H9 (cell line): ENCODE data around the gene TRPM3. TPM values are rescaled to one million over a fixed set of nuclear protein-coding genes. Genes with fewer than 3 reads are reported as not detected.

ENCODE experiments used
- DNase-seq: peaks from one replicate; pipeline ENCODE4 v3.0.0-alpha.2; 2017
- H2AFZ ChIP-seq: one replicate; pipeline ENCODE4 v1.6.1; 2013; ENCODE audit warnings: mild to moderate bottlenecking, low read length, control low read depth, moderate library complexity
- H2AK5ac ChIP-seq: 2 replicates; pipeline ENCODE4 v1.6.1; 2013; ENCODE audit warnings: low read length, control low read depth, mixed read lengths; ENCODE audit not compliant: insufficient read length
- H2BK120ac ChIP-seq: one replicate; pipeline ENCODE4 v1.6.1; 2013; ENCODE audit warnings: low read depth, mild to moderate bottlenecking, low read length, control low read depth, inconsistent platforms; ENCODE audit not compliant: poor library complexity, severe bottlenecking
- H2BK12ac ChIP-seq: 2 replicates; pipeline ENCODE4 v1.6.1; 2013; ENCODE audit warnings: low read length, control low read depth, mixed read lengths, low read depth; ENCODE audit not compliant: insufficient read length
- H2BK15ac ChIP-seq: 2 replicates; pipeline ENCODE4 v1.6.1; 2013; ENCODE audit warnings: low read depth, low read length, control low read depth
- H2BK20ac ChIP-seq: one replicate; pipeline ENCODE4 v1.6.1; 2013; ENCODE audit warnings: low read depth, mild to moderate bottlenecking, low read length, control low read depth, inconsistent platforms; ENCODE audit not compliant: poor library complexity, severe bottlenecking
- H2BK5ac ChIP-seq: 2 replicates; pipeline ENCODE4 v1.6.1; 2013; ENCODE audit warnings: low read length, control low read depth, mixed read lengths; ENCODE audit not compliant: insufficient read length
- H3K14ac ChIP-seq: 2 replicates; pipeline ENCODE4 v1.6.1; 2013; ENCODE audit warnings: low read length, control low read depth; ENCODE audit not compliant: insufficient read depth
- H3K18ac ChIP-seq: 2 replicates; pipeline ENCODE4 v1.6.1; 2013; ENCODE audit warnings: low read depth, mild to moderate bottlenecking, mixed read lengths, low read length, control low read depth; ENCODE audit not compliant: insufficient read length
- H3K23ac ChIP-seq: 2 replicates; pipeline ENCODE4 v1.6.1; 2013; ENCODE audit warnings: low read length, control low read depth, mixed read lengths, low read depth; ENCODE audit not compliant: insufficient read length
- H3K23me2 ChIP-seq: 2 replicates; pipeline ENCODE4 v1.6.1; 2013; ENCODE audit warnings: low read depth, mild to moderate bottlenecking, mixed read lengths, low read length, control low read depth; ENCODE audit not compliant: insufficient read length, poor library complexity, severe bottlenecking
- H3K27ac ChIP-seq: 2 replicates; pipeline ENCODE4 v1.5.1; 2013; ENCODE audit warnings: low read length, control low read depth, mixed read lengths, low read depth; ENCODE audit not compliant: insufficient read length
- H3K27me3 ChIP-seq: 2 replicates; pipeline ENCODE4 v1.6.1; 2013; ENCODE audit warnings: low read length, control low read depth, inconsistent platforms; ENCODE audit not compliant: insufficient read depth
- H3K4ac ChIP-seq: 2 replicates; pipeline ENCODE4 v1.6.1; 2013; ENCODE audit warnings: low read depth, mild to moderate bottlenecking, control low read depth, inconsistent platforms, low read length, moderate library complexity
- H3K4me1 ChIP-seq: 2 replicates; pipeline ENCODE4 v1.6.1; 2013; ENCODE audit warnings: low read length, control low read depth, inconsistent platforms; ENCODE audit not compliant: insufficient read depth
- H3K4me2 ChIP-seq: 2 replicates; pipeline ENCODE4 v1.6.1; 2013; ENCODE audit warnings: low read length, control low read depth, mixed read lengths; ENCODE audit not compliant: insufficient read length, insufficient read depth
- H3K56ac ChIP-seq: 2 replicates; pipeline ENCODE4 v1.6.1; 2013; ENCODE audit warnings: low read depth, mild to moderate bottlenecking, mixed read lengths, low read length, control low read depth; ENCODE audit not compliant: insufficient read length
- H3K79me1 ChIP-seq: 2 replicates; pipeline ENCODE4 v1.6.1; 2013; ENCODE audit warnings: low read depth, mild to moderate bottlenecking, moderate library complexity, low read length, control low read depth, inconsistent platforms; ENCODE audit not compliant: insufficient read depth, poor library complexity, severe bottlenecking
- H3K79me2 ChIP-seq: 2 replicates; pipeline ENCODE4 v1.6.1; 2013; ENCODE audit warnings: low read length, control low read depth, inconsistent platforms; ENCODE audit not compliant: insufficient read depth
- H3K9ac ChIP-seq: 2 replicates; pipeline ENCODE4 v1.6.1; 2013; ENCODE audit warnings: low read length, control low read depth, mixed read lengths; ENCODE audit not compliant: insufficient read length; ENCODE audit errors: extremely low read depth
- H3K9me3 ChIP-seq: one replicate; pipeline ENCODE4 v1.6.1; 2013; ENCODE audit warnings: low read depth, low read length, inconsistent platforms; ENCODE audit not compliant: control insufficient read depth
- H3T11ph ChIP-seq: one replicate; pipeline ENCODE4 v1.6.1; 2013; ENCODE audit warnings: mild to moderate bottlenecking, low read length, control low read depth, inconsistent platforms
- H4K20me1 ChIP-seq: one replicate; pipeline ENCODE4 v1.6.1; 2013; ENCODE audit not compliant: control insufficient read depth, insufficient read length, insufficient read depth
- H4K5ac ChIP-seq: 2 replicates; pipeline ENCODE4 v1.6.1; 2013; ENCODE audit warnings: low read depth, mild to moderate bottlenecking, mixed read lengths, low read length, control low read depth; ENCODE audit not compliant: insufficient read length
- H4K8ac ChIP-seq: replicated peaks from 2 replicates; pipeline ENCODE4 v1.6.1; 2013; ENCODE audit warnings: low read length, control low read depth, mixed read lengths, low read depth; ENCODE audit not compliant: insufficient read length
- H4K91ac ChIP-seq: 2 replicates; pipeline ENCODE4 v1.6.1; 2013; ENCODE audit warnings: low read depth, mild to moderate bottlenecking, moderate library complexity, mixed read lengths, low read length, control low read depth; ENCODE audit not compliant: insufficient read length
- H3K27ac Mint-ChIP-seq, 3 experiments: 2 replicates in 2 of 3; 3 replicates in 1 of 3; pipeline ENCODE4 v1.8.0; 2020 to 2021; ENCODE audit warnings: mixed read lengths in 3 of 3, mild to moderate bottlenecking in 1 of 3, moderate library complexity in 1 of 3
- H3K27me3 Mint-ChIP-seq: 2 replicates; pipeline ENCODE4 v1.8.0; 2021; ENCODE audit warnings: low read depth, mild to moderate bottlenecking, moderate library complexity, mixed read lengths
- H3K36me3 Mint-ChIP-seq, 3 experiments: 2 replicates in 2 of 3; 3 replicates in 1 of 3; pipeline ENCODE4 v1.8.0; 2020 to 2021; ENCODE audit warnings: low read depth in 3 of 3, mixed read lengths in 3 of 3; ENCODE audit not compliant: insufficient read depth in 1 of 3
- H3K4me1 Mint-ChIP-seq, 2 experiments: 2 replicates each; pipeline ENCODE4 v1.8.0; 2020; ENCODE audit warnings: mixed read lengths in 2 of 2
- H3K4me3 Mint-ChIP-seq, 2 experiments: 2 replicates in 1 of 2; 3 replicates in 1 of 2; pipeline ENCODE4 v1.8.0; 2020 to 2021; ENCODE audit warnings: mild to moderate bottlenecking in 2 of 2, mixed read lengths in 2 of 2, moderate library complexity in 1 of 2
- H3K9me3 Mint-ChIP-seq, 2 experiments: 2 replicates in 1 of 2; 3 replicates in 1 of 2; pipeline ENCODE4 v1.8.0; 2020; ENCODE audit warnings: mild to moderate bottlenecking in 2 of 2, mixed read lengths in 2 of 2, moderate library complexity in 1 of 2
- CTCF ChIP-seq: fragments of 200-600 bp; sonication (generic); conservative IDR thresholded peaks from 3 replicates; pipeline ENCODE4 v1.8.0; 2021; ENCODE audit warnings: antibody characterized with exemption, mild to moderate bottlenecking
- WGBS: extraction: QIAGEN DNeasy Blood & Tissue Kit; methylation state at CpG from one replicate; pipeline ENCODE4 v1.1.7; 2013; ENCODE audit warnings: missing lambda C conversion rate, low lambda C conversion rate, mixed read lengths; ENCODE audit not compliant: insufficient read length; ENCODE audit errors: extremely low coverage; 5-methylcytosine and 5-hydroxymethylcytosine counted together
- total RNA-seq: library from RNA; stranded (reverse); gene quantifications from 2 replicates; pipeline ENCODE4 v1.2.1, GENCODE V29; 2021

Gene TRPM3
- total RNA-seq, 1 experiment from 2014 or later: 10.3 TPM

GRCh38 chr9:70678153-70678552 is 443.3 kb downstream of the TRPM3 start:
- H2AK5ac ChIP-seq: no peak overlapping the region
- TF ChIP-seq CTCF: no peak
- no peak overlapping the region for H3K56ac ChIP-seq
- no peak overlapping the region for H3K23ac ChIP-seq
- no peak overlapping the region for H3K4me3 Mint-ChIP-seq
- no peaks in the 10 kb centered on the region for H3K27me3 Mint-ChIP-seq
- H2BK20ac ChIP-seq: no peak overlapping the region
- no peak for DNase-seq
- H3K9me3 Mint-ChIP-seq: no peaks in the 10 kb centered on the region
- no peak overlapping the region for H4K5ac ChIP-seq
- no peaks in the 10 kb centered on the region for H3K4me1 ChIP-seq
- H3K9ac ChIP-seq: no peak overlapping the region
- H3K23me2 ChIP-seq: no peaks in the 10 kb centered on the region
- H3T11ph ChIP-seq: no peak overlapping the region
- H3K9me3 ChIP-seq: no peaks in the 10 kb centered on the region
- no peaks in the 10 kb centered on the region for H3K27me3 ChIP-seq
- H2BK15ac ChIP-seq: no peak overlapping the region
- H3K4me2 ChIP-seq: no peak overlapping the region
- no peak overlapping the region for H3K27ac ChIP-seq
- H4K8ac ChIP-seq: no peak overlapping the region
- H3K79me1 ChIP-seq: no peaks in the 10 kb centered on the region
- no peaks in the 10 kb centered on the region for H4K20me1 ChIP-seq
- H3K27ac Mint-ChIP-seq: no peak overlapping the region
- H3K18ac ChIP-seq: no peak overlapping the region
- no peaks in the 10 kb centered on the region for H3K79me2 ChIP-seq
- H3K36me3 Mint-ChIP-seq: no peaks in the 10 kb centered on the region
- no CpG with 5 or more reads among the region's 4 CpGs for WGBS
- H2BK120ac ChIP-seq: no peak overlapping the region
- no peak overlapping the region for H3K14ac ChIP-seq
- no peak overlapping the region for H3K4ac ChIP-seq
- H3K4me1 Mint-ChIP-seq: no peaks in the 10 kb centered on the region
- H2BK5ac ChIP-seq: no peak overlapping the region
- no peak overlapping the region for H2BK12ac ChIP-seq
- H2AFZ ChIP-seq: no peak overlapping the region
- no peak overlapping the region for H4K91ac ChIP-seq
